Left lobe of liver (tissue), 2 donors: ENCODE measurements around the gene MRPS5. TPM values are rescaled to one million over a fixed set of nuclear protein-coding genes. Genes with fewer than 3 reads are reported as not detected.

Source experiments
- ATAC-seq: fragments of 200-7000 bp; cut with Tn5 transposase; one replicate; pipeline ENCODE4 v1.9.1; 2020; ENCODE audit warnings: mild to moderate bottlenecking, moderate library complexity
- DNase-seq: peaks from one replicate; pipeline ENCODE4 v3.0.0-alpha.2; 2020; ENCODE audit warnings: low spot score
- total RNA-seq: library from RNA; stranded (reverse); gene quantifications from one replicate; pipeline ENCODE4 v1.2.1, GENCODE V29; 2021
- donor health status: DM: no; HTN: no; CAD: no; lungs with moderate emphysema.
- donor health status: DM: no; HTN: yes; CAD: no.

The MRPS5 gene
- total RNA-seq, 1 donor from 2014 or later: 34.7 TPM

DNA sequence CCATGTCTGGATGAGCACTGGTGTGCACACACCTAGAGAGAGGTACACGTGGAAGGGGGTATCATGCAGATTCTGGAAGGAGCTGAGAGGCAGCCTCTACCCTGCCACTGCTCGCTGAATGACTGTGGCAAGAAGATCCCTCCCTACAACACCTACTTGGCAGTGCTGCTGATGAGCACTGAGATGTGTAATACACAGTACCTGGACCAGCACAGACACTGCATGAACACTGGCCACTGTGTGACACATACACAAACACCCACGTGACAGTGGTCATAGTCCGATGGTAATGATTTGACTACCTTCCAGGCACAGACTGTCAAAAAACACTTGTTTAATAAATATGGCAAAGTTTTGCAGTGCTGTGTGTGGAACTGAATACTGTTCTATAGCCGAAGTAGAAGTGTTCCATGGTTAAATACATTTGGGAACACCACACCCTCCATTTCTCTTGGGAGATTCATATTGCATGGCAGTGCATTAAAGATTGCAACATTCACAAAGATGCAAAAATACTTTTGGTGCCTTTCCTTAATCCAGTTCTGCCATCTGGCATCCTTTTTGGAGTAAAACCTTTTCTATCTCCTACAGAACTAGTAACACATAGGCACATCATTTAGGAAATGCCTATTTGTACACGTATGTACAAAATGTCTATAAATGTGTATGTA, 29.6 kb downstream of the MRPS5 start:
- no peak for DNase-seq
- ATAC-seq: peak; percentile 73

DNA sequence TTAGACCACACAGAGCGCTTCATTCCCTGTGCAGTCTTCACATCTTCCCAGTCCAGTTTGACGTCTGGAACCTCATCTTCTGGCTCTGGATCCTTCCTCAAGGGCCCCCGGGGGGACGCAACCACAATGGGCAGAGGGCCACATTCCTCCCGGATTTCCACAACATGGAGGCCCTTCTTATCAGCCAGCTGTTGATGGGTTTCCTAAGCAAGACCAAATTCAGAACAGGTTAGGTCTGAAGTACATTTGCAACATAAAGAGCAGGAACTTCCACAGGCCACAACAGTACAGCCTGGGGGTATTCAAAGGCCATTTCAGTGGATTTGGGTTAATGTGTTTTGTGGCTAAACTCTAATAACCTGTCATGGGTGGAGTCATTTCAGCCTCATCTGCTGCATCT, 34.2 kb downstream of the MRPS5 start:
- DNase-seq (no peak), ATAC-seq (no peak)

DNA sequence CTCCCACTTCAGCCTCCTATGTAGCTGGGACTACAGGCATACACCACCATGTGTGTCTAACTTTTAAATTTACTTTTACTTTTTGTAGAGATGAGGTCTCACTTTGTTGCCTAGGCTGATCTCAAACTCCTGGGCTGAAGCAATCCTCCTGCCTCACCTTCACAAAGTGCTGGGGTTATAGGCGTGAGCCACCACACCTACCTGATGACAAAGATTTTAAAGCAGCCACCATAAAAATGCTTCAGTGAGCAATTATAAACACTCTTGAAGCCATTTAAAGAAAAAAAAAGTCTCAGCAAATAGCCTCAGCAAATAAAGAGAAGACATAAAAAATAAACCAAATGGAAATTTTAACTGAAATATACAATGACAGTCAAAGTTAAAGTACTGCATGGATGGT, 35.6 kb downstream of the MRPS5 start:
- ATAC-seq (no peak), DNase-seq (no peak)

DNA sequence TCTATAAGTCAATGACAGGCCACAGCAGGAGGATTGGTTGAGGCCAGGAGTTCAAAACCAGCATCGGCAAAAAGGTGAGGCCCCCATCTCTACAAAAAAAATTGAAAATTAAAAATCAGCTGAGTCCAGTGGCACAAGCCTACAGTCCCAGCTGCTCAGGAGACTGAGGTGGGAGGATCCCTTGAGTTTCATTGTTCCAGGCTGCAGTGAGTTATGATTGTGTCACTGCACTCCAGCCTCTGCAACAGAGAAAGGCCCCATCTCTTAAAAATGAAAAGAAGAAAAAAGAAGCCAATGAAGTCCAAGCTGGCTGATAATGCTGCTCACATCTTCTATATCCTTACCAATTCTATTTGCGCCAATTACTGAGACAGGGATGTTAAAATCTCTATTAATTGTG, 39.1 kb downstream of the MRPS5 start:
- DNase-seq (no peak), ATAC-seq (no peak)

DNA sequence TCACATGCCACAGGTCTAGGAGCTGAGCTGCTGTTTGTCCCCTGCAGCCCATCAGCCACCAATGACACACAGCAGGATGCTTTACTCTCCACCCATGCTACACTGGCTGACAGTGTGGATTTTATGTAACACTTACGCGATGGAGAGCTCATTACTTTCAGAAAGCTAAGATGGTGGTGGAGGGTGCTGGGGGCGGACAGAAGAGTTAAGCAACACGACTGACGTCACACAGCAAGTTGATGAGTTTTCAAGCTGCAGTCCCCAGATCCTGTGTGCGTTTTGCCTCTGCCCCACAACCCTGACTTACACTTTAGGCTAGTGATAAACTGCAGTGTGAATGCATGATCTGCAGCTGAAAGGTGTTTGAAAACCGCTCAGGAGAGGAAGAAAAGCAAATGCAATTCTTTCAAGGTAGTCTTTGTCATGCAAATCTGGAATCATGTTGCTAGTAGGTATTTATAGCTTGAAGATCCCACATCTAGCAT, 42.4 kb downstream of the MRPS5 start:
- DNase-seq: no peak
- ATAC-seq: no peak

DNA sequence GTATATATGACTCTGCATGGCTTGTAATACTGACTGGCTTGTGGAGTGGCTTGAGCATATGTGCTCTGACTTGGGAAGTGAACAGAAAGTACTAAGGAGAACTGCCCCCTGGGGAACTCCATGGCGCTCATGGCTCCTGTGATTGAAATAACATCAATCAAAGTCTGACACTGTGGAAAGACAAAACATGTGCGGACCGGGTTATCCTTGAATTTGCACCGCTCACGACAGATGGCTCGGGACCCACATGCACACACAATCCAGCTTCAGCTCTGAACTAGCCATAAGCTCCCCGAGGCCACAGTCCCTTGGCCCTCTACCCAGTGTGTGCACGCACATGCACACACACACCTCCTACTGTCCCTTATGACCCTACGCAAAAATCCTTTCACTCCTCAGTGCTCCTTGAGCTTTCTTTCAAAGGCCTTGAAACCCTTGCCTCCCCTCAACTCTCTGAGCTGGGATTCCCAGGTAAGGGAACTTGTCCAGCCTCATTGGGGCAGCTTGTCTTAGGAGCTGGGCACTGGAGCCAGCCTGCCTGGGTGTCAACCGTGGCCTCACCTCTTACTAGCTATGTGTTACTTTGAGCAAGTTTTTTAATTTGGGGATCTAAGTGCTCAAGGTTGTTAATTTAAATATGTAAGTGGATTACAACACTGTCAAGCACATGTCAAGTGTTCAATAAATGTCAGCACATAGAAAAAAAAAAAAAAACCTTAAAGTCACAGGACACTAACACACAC, 43.6 kb downstream of the MRPS5 start:
- DNase-seq (no peak), ATAC-seq (no peak)

DNA sequence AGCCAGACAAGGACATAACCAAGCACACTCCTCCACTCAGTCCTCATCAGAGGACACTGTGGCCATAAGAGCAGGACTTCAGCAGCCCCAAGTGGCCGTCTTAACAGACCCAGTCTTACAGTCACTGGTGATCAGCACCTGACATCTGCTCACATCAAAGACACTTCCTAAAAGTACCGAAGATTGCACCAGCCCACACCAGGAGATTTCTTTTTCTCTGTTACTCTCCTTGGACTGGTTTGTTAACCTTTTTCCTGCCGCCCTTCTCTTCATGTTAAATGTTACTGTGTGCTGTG, 44.1 kb downstream of the MRPS5 start:
- ATAC-seq (peak; percentile 7), DNase-seq (no peak)

DNA sequence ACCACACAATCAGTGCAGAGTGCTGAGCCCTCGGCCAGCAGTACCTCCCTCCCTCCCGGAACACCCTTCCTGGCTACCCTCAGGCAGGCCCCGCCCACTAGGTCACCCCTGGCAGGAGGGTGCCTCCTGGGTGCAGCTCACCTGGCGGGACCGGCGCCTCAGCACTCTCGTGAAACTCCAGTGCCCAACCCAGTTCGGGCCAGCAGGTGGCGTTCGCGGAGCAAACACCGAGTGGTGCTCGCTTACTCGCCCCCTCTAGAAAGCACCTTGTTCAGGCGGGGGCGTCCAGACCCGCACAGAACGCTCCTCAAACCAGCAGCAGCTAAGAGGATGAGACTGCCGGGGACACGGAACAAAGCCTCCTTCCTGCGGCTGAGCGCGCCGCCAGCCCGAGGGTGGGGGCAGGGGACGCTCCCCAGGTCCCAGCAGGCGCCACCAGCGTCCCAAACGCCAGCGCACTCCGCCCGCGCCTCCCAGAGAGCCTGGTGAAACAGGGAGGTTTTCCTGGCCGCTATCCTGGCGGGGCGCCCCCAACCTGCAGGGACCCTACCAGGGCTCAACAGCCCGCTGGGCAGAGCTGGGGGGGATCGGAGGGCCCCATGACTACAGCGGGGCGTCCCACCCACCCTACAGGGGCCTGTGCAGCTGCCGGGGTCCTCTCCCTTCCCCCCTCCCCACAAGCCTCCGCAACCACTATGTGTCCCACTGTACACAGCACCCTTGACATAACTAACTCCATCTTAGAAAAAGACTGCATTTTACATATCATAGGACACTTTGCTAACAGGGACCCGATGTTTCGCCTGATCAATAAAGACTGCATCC, 44.7 kb downstream of the MRPS5 start:
- peak; percentile 97 for ATAC-seq
- peak; percentile 80 for DNase-seq

DNA sequence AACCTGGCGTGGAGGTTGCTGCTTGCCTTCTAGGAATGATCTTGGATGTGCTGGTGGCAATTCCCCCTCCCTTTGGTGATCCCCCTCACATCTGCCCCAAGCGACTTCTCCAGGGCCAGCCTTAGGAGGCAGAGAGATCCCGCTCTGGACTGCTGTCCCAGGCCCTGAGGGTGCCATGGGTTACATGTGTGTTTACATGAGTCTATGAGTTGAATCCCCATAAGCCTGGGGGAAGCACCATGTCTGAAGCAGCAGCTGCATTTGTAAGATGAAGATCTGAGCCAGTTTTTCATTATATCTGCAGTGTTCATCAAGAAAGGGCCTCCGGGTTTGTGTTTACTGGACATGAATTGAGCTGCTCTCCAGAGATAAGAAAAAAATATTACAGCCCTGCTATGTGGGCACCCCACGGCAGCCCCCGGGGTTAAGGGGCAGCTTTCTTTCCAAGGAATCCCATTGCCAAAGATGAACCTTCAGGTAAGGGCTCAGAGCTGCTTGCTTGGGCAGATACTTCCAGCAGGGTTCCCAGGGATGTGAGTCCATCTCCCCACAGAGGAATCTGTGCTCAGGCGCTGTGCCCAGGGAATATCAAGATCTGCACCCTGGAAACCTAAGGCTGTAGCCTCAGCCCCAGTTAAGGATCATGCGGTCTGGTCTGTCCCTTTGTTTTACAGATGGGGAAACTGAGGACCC, 46.0 kb downstream of the MRPS5 start:
- DNase-seq (no peak), ATAC-seq (no peak)

DNA sequence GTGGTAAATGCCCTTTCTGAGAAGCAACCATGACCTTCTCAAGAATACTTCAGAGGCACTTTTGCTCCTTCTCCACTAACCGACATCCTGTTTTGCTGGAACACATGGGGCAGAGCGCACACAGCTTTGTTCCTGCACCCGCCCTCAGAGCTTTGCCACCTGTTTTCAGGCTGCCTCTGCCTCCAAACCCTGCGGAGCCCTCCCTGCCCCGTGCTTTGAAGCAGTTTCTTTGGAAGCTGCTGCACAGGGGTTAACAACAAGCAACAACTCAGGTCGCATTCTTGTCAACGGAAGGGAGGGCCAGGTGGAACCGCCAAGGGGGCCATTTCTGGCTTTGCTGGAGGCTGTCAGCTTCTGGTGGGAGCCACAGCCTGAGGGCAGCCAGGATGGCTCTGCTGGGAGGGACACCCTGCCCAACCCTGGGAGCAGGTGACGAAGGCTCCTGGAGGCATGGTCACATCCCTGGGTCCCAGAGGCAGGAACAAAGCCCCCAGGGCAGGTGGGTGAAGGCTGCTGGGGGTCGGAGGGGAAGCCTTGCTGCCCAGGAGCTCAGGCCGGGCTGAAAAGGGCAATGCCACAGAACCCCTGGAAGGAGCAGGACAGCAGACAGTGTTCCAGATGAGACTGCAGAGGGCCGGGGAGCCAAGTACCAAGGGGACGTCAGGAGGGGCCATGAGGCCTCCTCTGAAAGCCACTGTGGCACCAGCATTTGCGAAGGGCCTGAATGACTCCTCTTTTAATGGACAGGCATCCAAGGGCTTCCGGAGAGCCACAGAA, 46.8 kb downstream of the MRPS5 start:
- ATAC-seq (no peak), DNase-seq (no peak)

DNA sequence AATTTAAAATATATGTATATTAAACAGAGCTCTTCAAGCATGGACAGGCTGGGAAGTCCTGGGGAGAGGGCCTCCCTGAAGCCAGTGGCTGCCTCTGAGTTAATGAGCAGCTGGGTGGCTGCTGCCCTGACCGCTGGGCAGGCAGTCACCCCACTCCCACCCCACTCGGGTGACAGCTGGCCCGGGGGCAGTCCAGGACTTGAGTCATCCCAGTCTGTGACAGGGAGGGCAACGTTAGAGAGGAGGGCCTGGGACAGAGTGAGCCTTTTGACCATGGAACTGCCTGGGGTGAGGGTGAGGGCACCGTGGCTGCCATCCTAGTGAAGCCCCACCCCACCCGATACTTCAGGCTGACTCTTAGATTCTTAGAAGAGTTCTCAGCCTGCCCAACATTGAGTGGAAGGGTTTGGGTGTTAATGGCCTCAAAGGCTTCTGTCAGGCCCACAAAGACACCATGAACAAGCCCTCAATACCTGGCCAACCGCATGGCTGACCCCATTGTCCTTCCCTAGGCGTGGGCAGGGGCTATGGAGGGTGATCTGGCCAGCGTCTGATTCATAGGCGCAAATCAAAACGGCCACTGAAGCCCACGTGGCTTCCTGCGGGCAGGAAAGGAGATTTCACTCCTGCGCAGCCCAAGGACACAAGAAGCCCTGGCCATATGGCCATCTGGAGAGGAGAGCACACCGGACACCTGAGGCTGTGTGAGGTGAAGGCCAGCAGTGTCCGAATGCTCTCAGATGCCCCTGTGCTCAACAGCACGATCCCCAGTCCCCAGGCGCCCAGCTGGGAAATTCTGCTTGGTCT, 47.5 kb downstream of the MRPS5 start:
- DNase-seq (no peak), ATAC-seq (no peak)

DNA sequence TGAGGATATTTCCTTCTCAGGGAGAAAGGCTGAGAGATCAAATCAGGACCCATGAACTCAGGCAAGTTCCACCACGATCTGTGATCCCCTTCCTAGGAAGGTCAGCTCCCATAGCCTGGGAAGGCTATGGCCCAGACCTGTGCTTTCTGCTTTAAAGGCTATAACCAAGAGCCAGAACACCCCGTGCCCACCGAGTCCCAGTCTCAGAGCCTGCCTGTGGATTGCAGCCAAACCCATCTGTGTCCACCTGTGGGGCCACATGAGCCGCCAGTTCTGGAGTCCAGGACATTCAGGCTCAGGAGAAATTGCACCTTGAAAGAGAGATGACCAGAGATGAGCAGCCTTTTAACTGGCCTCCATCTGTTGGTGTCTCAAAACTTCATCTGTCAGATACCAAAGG, 49.2 kb downstream of the MRPS5 start:
- no peak for DNase-seq
- ATAC-seq: no peak

DNA sequence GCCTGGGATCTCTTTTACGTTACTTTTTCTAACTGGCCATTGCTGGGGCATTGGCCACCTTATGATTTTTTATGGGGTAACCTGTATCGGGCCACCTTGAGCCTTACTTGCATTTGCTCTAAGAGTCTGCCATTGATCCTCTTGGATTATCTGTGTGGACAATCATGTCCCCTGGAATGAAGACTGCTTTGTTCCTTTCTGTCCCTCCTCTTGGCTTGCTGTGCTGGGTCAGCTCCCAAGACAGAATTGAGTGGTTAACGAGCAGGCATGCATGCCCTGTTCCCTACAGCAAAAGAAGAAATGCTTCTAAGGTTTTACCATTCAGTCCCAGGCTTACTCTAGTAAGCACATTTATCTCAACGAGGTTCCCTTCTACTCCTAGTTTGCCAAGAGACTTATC, 49.8 kb downstream of the MRPS5 start:
- ATAC-seq: no peak

DNA sequence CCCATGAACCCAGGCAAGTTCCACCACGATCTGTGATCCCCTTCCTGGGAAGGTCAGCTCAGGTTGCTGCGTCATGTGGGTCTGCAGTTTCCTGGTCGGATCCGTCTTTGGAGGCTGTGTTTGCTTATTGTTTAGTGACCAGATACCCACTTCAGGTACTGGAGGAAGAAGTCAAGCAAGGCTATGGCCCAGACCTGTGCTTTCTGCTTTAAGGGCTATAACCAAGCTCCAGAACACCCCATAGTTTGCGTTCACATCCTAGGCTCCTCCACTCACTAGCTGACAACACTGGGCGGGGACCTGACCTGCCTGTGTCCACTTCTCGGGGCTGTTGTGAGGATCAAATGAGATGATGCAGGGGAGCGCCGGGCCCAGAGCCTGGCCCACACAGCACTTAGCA, 52.1 kb downstream of the MRPS5 start:
- no peak for ATAC-seq

More for the DNA sequence above, 49.8 kb downstream of the MRPS5 start:
- DNase-seq: no peak

DNA sequence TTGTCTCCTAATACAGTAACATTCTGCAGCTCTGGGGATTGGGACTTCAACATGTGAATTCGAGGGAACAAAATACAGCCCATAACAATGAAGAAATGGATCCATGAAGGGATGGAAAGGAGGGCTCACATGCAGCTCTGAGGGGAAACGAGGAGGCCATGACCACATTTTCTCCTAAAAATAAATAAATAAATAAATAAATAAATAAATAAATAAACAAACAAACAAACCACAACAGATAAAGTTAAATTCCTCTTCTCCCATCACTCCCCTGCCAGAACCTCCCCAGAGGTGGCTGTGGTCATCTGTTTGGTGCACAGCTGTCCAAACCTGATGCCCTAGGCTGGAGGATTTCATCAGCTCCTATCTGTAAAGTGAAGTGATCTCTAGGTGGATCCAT, 53.4 kb downstream of the MRPS5 start:
- no peak for ATAC-seq
- DNase-seq: peak; percentile 14

More for the DNA sequence above, 52.1 kb downstream of the MRPS5 start:
- no peak for DNase-seq

DNA sequence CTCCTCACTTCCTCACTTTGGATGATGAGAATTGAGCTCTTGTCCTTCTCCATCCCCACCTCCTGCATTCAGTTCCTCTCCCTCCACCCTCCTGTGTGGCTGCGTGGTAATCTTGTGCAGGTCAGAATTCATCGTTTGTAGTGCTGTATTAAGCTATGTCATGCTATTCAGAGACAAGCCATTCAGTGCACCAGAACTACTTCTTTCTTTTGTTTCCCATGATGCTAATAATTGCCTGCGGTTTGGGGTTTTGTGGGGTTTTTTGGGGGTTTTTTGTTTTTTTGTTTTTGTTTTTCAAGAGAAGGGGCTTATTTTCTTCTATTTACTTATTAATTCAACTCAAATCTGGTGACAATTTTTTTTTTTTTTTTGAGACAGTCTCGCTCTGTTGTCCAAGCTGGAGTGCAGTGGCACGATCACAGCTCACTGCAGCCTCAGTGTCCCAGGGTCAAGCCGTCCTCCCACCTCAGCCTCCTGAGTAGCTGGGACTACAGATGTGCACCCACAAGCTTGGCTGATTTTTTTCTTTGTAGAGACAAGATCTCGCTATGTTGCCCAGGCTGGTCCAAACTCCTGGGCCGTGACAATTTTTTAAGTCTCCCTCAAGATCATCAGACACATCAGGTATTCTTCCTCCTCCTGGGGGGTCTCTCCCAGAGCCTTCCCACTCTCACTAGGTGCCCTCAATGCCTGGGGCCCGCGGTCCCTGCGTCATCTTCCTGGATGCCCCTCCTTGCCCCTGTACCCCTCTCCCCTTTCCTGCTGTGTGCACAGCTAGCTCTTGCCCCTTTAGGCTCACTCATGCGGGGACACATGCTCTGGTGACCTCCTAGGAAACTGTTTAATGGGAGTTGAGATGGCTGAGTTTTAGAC, 58.3 kb downstream of the MRPS5 start:
- DNase-seq: peak; percentile 29
- ATAC-seq: no peak

DNA sequence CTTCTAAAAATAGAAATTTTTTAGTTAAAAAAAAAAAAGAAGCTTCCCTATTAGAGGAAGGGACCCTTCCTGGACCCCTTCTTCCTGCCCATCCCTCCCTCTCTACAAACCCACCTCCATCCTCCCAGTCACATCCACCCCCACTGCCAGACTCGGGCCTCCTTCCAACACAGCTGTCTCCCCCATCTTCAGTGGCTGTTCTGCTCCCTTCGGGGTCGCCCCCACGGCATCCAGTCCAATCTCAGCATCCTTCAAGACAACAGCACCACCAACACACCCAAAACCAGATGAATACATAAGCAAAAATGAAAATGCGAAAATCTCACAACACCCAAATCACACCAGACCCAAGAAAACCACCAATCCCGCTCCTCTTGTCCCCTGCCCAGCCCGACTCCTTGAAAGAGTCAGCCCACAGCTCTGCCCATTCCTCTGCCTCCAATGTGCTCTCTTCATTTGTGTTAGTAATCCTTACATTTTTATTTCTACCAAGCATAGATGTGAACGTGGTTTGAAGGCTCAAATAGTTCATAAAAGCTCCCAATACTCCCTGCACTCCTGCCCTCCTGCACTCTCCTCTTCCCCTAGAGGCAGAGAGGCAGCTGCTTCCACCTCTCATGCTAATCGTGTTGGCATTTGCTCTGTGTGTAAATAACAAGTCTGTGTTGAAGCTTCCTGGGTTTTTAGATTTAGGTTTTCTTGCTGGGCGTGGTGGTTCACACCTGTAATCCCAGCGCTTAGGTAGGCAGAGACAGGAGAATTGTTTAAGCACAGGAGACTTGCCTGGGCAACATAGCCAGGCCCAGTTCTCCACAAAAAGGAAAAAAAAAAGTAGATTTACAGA, 59.1 kb downstream of the MRPS5 start:
- ATAC-seq (no peak), DNase-seq (peak; percentile 10)
